Mucosa of stomach (tissue), 1 donor: Measurements from ENCODE around the gene ITPR1.

Source experiments
- H3K27me3 ChIP-seq: one replicate; pipeline ENCODE4 v1.7.0; 2013; ENCODE audit warnings: mild to moderate bottlenecking, low read length; ENCODE audit not compliant: control insufficient read depth, insufficient read depth
- H3K36me3 ChIP-seq: one replicate; pipeline ENCODE4 v1.7.0; 2013; ENCODE audit warnings: low read length; ENCODE audit not compliant: control insufficient read depth, insufficient read depth
- H3K4me1 ChIP-seq: one replicate; pipeline ENCODE4 v1.7.0; 2013; ENCODE audit warnings: mild to moderate bottlenecking, low read length; ENCODE audit not compliant: control insufficient read depth, insufficient read depth
- H3K4me3 ChIP-seq: one replicate; pipeline ENCODE4 v1.7.0; 2013; ENCODE audit warnings: low read length
- H3K9ac ChIP-seq: one replicate; pipeline ENCODE4 v1.7.0; 2013; ENCODE audit warnings: mild to moderate bottlenecking, low read length, moderate library complexity
- H3K9me3 ChIP-seq: one replicate; pipeline ENCODE4 v1.7.0; 2013; ENCODE audit warnings: mild to moderate bottlenecking, low read length, moderate library complexity; ENCODE audit not compliant: control insufficient read depth
- donor health status: Pancreatic carcinoma.

The ITPR1 gene

GRCh38 chr3:4656059-4656458 is 162.9 kb downstream of the ITPR1 start:
- no peaks in the 10 kb centered on the region for H3K36me3 ChIP-seq
- H3K9ac ChIP-seq: no peak overlapping the region
- H3K27me3 ChIP-seq: no peaks in the 10 kb centered on the region
- H3K4me3 ChIP-seq: no peak overlapping the region
- peaks cover 4% of the 10 kb centered on the region for H3K4me1 ChIP-seq
- no peaks in the 10 kb centered on the region for H3K9me3 ChIP-seq

- Histone ChIP-seq H3K27me3 (no peaks in the 10 kb centered on the region), H3K4me3 (no peak overlapping the region), H3K9me3 (no peaks in the 10 kb centered on the region), H3K9ac (no peak overlapping the region), H3K4me1 (no peaks in the 10 kb centered on the region), H3K36me3 (no peaks in the 10 kb centered on the region)
These were observed 163.6 kb downstream of the ITPR1 start for GRCh38 chr3:4656626-4657328.

- no peaks in the 10 kb centered on the region for H3K36me3 ChIP-seq
- H3K9me3 ChIP-seq: no peaks in the 10 kb centered on the region
- no peaks in the 10 kb centered on the region for H3K27me3 ChIP-seq
- H3K4me1 ChIP-seq: no peaks in the 10 kb centered on the region
- H3K4me3 ChIP-seq: no peak overlapping the region
- no peak overlapping the region for H3K9ac ChIP-seq
These were observed 167.8 kb downstream of the ITPR1 start for GRCh38 chr3:4660936-4661335.

GRCh38 chr3:4664412-4664811 is 171.3 kb downstream of the ITPR1 start:
- Histone ChIP-seq H3K9ac (no peak overlapping the region), H3K4me3 (no peak overlapping the region), H3K27me3 (no peaks in the 10 kb centered on the region), H3K4me1 (no peaks in the 10 kb centered on the region), H3K36me3 (no peaks in the 10 kb centered on the region), H3K9me3 (no peaks in the 10 kb centered on the region)

- H3K27me3 ChIP-seq: no peaks in the 10 kb centered on the region
- H3K4me1 ChIP-seq: no peaks in the 10 kb centered on the region
- H3K36me3 ChIP-seq: no peaks in the 10 kb centered on the region
- no peaks in the 10 kb centered on the region for H3K9me3 ChIP-seq
- no peak overlapping the region for H3K4me3 ChIP-seq
- H3K9ac ChIP-seq: no peak overlapping the region
These were observed 172.0 kb downstream of the ITPR1 start for GRCh38 chr3:4665197-4665596.

GRCh38 chr3:4666071-4666470 is 172.9 kb downstream of the ITPR1 start:
- no peaks in the 10 kb centered on the region for H3K4me1 ChIP-seq
- no peaks in the 10 kb centered on the region for H3K27me3 ChIP-seq
- H3K9me3 ChIP-seq: no peaks in the 10 kb centered on the region
- H3K9ac ChIP-seq: no peak overlapping the region
- H3K4me3 ChIP-seq: no peak overlapping the region
- H3K36me3 ChIP-seq: no peaks in the 10 kb centered on the region

- H3K36me3 ChIP-seq: no peaks in the 10 kb centered on the region
These were observed 177.2 kb downstream of the ITPR1 start for GRCh38 chr3:4670352-4670751.

GRCh38 chr3:4672725-4673275 is 179.7 kb downstream of the ITPR1 start:
- no peaks in the 10 kb centered on the region for H3K27me3 ChIP-seq
- H3K9ac ChIP-seq: no peak overlapping the region
- H3K36me3 ChIP-seq: no peaks in the 10 kb centered on the region
- H3K4me1 ChIP-seq: no peaks in the 10 kb centered on the region
- H3K4me3 ChIP-seq: no peak overlapping the region
- no peaks in the 10 kb centered on the region for H3K9me3 ChIP-seq

More at GRCh38 chr3:4670352-4670751, 177.2 kb downstream of the ITPR1 start:
- Histone ChIP-seq H3K9me3 (no peaks in the 10 kb centered on the region), H3K27me3 (no peaks in the 10 kb centered on the region), H3K9ac (no peak overlapping the region), H3K4me1 (no peaks in the 10 kb centered on the region), H3K4me3 (no peak overlapping the region)

GRCh38 chr3:4674216-4674615 is 181.1 kb downstream of the ITPR1 start:
- H3K4me3 ChIP-seq: no peak overlapping the region
- H3K9me3 ChIP-seq: no peaks in the 10 kb centered on the region
- H3K4me1 ChIP-seq: no peaks in the 10 kb centered on the region
- H3K27me3 ChIP-seq: no peaks in the 10 kb centered on the region
- H3K36me3 ChIP-seq: no peaks in the 10 kb centered on the region
- H3K9ac ChIP-seq: no peak overlapping the region

- no peaks in the 10 kb centered on the region for H3K9me3 ChIP-seq
- no peaks in the 10 kb centered on the region for H3K4me1 ChIP-seq
- no peaks in the 10 kb centered on the region for H3K27me3 ChIP-seq
- H3K36me3 ChIP-seq: no peaks in the 10 kb centered on the region
- H3K9ac ChIP-seq: no peak overlapping the region
- H3K4me3 ChIP-seq: no peak overlapping the region
These were observed 182.6 kb downstream of the ITPR1 start for GRCh38 chr3:4675704-4676103.

GRCh38 chr3:4678320-4678719 is 185.2 kb downstream of the ITPR1 start:
- Histone ChIP-seq H3K9me3 (no peaks in the 10 kb centered on the region), H3K36me3 (no peaks in the 10 kb centered on the region), H3K4me3 (no peak overlapping the region), H3K4me1 (no peaks in the 10 kb centered on the region), H3K27me3 (no peaks in the 10 kb centered on the region), H3K9ac (no peak overlapping the region)

GRCh38 chr3:4680227-4680691 is 187.1 kb downstream of the ITPR1 start:
- H3K27me3 ChIP-seq: no peaks in the 10 kb centered on the region
- H3K4me3 ChIP-seq: no peak overlapping the region
- H3K36me3 ChIP-seq: no peaks in the 10 kb centered on the region
- no peaks in the 10 kb centered on the region for H3K9me3 ChIP-seq
- no peaks in the 10 kb centered on the region for H3K4me1 ChIP-seq
- H3K9ac ChIP-seq: no peak overlapping the region
